Smooth muscle cell (in vitro differentiated cells): ENCODE data around the gene LACRT. TPM values are rescaled to one million over a fixed set of nuclear protein-coding genes. Genes with fewer than 3 reads are reported as not detected.
"Not testable (repeated sequence)": the region's sequence is repeated elsewhere in the genome, so short reads cannot be mapped to it uniquely, and the experiment has no call there.

Experiments
- DNase-seq: peaks from one replicate; lab custom pipeline; 2025; ENCODE audit not compliant: unreplicated experiment; lab: John Stamatoyannopoulos, UW
- H2AFZ ChIP-seq: fragments of 200-600 bp; sonication (generic); 2 replicates; pipeline ENCODE4 v1.6.0; 2016; ENCODE audit warnings: antibody characterized with exemption, low read depth, mild to moderate bottlenecking
- H3F3A ChIP-seq: fragments of 200-600 bp; sonication (generic); 2 replicates; pipeline ENCODE4 v1.6.0; 2017; ENCODE audit warnings: antibody characterized with exemption, low read depth
- H3K27ac ChIP-seq: fragments of 200-600 bp; sonication (generic); 2 replicates; pipeline ENCODE4 v1.5.1; 2016; ENCODE audit warnings: low read depth, mild to moderate bottlenecking
- H3K27me3 ChIP-seq: fragments of 200-600 bp; sonication (generic); 2 replicates; pipeline ENCODE4 v1.6.1; 2016; ENCODE audit warnings: low read depth, mild to moderate bottlenecking
- H3K36me3 ChIP-seq: fragments of 200-600 bp; sonication (generic); 2 replicates; pipeline ENCODE4 v1.5.1; 2016; ENCODE audit warnings: low read depth
- H3K4me1 ChIP-seq: fragments of 200-600 bp; sonication (generic); 2 replicates; pipeline ENCODE4 v1.5.1; 2016; ENCODE audit warnings: low read depth
- H3K4me2 ChIP-seq: fragments of 200-600 bp; sonication (generic); 2 replicates; pipeline ENCODE4 v1.6.0; 2016; ENCODE audit warnings: mild to moderate bottlenecking
- H3K4me3 ChIP-seq: fragments of 200-600 bp; sonication (generic); 2 replicates; pipeline ENCODE4 v1.5.1; 2016; ENCODE audit warnings: mild to moderate bottlenecking
- H3K79me2 ChIP-seq: fragments of 200-600 bp; sonication (generic); 2 replicates; pipeline ENCODE4 v1.6.0; 2016; ENCODE audit warnings: low read depth, mild to moderate bottlenecking
- H3K9ac ChIP-seq: fragments of 200-600 bp; sonication (generic); 2 replicates; pipeline ENCODE4 v1.6.0; 2016; ENCODE audit warnings: low read depth
- H3K9me3 ChIP-seq: fragments of 200-600 bp; sonication (generic); replicated peaks from 2 replicates; pipeline ENCODE4 v1.5.1; 2016; ENCODE audit warnings: low read depth
- H4K20me1 ChIP-seq: fragments of 200-600 bp; sonication (generic); 2 replicates; pipeline ENCODE4 v1.6.0; 2016; ENCODE audit warnings: low read depth
- WGBS: methylation state at CpG from one replicate; pipeline ENCODE4 v1.1.7; 2016; ENCODE audit warnings: low lambda C conversion rate; 5-methylcytosine and 5-hydroxymethylcytosine counted together
- polyA plus RNA-seq: library from polyadenylated mRNA; unstranded; fragments of >200 nt; fragmentation: Nextera tagmentation; extraction: Ambion mirVana; gene quantifications from 2 replicates; pipeline ENCODE4 v1.2.1, GENCODE V29; 2016
- total RNA-seq: library from RNA; depleted of rRNA; stranded (reverse); fragments of >200 nt; gene quantifications from 2 replicates; pipeline ENCODE4 v1.2.3, GENCODE V29; 2014
- TF ChIP-seq, protein P1 (sequence below): fragments of 200-600 bp; sonication (generic); IDR thresholded peaks from 2 replicates; pipeline ENCODE4 v1.5.1; 2017; ENCODE audit warnings: borderline replicate concordance, mild to moderate bottlenecking, antibody characterized with exemption; ENCODE audit not compliant: insufficient read depth, poor library complexity, severe bottlenecking

LACRT gene
- total and polyA plus RNA-seq, 2 experiments from 2014 or later, result not detected

DNA sequence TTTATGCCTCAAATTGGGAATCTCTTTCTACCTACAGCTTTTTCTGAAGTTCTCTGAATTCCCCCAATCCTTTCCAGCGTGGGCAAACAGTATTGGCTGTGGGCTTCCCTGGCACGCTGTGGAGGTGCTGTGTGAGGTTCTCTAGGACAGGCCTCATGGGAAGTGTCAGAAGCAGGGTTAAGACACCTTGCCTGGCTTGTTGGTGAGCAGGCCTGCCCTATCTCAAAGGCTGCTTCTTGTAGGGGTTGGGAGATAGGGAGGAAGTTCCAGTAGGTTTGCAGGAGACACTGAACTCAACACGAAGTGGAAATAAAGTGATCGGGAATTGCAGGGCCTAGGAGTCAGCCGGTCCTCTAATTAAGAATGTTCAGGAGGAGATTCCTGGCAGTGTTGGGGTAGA lies 43.4 kb upstream of the LACRT start:
- peaks cover 2% of the 10 kb centered on the region for H3K4me1 ChIP-seq
- H4K20me1 ChIP-seq, result no peaks in the 10 kb centered on the region
- no peak overlapping the region for H2AFZ ChIP-seq
- no peak overlapping the region for H3K4me3 ChIP-seq
- TF ChIP-seq, protein P1, sequence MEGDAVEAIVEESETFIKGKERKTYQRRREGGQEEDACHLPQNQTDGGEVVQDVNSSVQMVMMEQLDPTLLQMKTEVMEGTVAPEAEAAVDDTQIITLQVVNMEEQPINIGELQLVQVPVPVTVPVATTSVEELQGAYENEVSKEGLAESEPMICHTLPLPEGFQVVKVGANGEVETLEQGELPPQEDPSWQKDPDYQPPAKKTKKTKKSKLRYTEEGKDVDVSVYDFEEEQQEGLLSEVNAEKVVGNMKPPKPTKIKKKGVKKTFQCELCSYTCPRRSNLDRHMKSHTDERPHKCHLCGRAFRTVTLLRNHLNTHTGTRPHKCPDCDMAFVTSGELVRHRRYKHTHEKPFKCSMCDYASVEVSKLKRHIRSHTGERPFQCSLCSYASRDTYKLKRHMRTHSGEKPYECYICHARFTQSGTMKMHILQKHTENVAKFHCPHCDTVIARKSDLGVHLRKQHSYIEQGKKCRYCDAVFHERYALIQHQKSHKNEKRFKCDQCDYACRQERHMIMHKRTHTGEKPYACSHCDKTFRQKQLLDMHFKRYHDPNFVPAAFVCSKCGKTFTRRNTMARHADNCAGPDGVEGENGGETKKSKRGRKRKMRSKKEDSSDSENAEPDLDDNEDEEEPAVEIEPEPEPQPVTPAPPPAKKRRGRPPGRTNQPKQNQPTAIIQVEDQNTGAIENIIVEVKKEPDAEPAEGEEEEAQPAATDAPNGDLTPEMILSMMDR, result no peak
- no peak overlapping the region for H3K27ac ChIP-seq
- WGBS, result 79% methylated on average over 5 of the region's 5 CpGs
- H3K4me2 ChIP-seq, result no peak overlapping the region
- no peaks in the 10 kb centered on the region for H3K36me3 ChIP-seq
- no peak overlapping the region for H3K9ac ChIP-seq
- no peak for DNase-seq
- no peaks in the 10 kb centered on the region for H3F3A ChIP-seq
- H3K79me2 ChIP-seq, result no peaks in the 10 kb centered on the region
- H3K27me3 ChIP-seq, result peaks cover 5% of the 10 kb centered on the region
- H3K9me3 ChIP-seq, result no peaks in the 10 kb centered on the region

DNA sequence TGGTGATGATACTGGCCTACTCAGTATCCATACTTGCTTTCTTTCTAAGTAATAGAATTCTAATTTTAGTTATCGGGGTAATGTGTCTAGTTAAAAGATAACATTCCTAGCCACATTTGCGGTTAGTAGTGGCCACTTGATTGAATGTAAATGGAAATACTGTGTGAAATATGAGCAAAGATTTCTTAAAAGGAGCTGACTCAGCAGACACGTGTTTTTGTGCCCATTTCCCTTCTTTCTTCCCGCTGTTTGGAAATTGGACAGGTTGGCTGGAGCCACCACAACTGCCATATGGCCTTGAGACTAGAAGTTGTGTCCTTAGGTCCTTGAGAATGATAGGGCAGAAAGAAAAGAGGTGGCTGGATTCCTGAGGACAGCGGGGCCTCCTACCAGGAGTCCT lies 33.2 kb upstream of the LACRT start:
- Histone ChIP-seq H3K4me3 (no peak overlapping the region), H3K27me3 (peaks cover 11% of the 10 kb centered on the region), H3K9me3 (no peaks in the 10 kb centered on the region), H4K20me1 (no peaks in the 10 kb centered on the region), H3F3A (no peaks in the 10 kb centered on the region), H3K79me2 (no peaks in the 10 kb centered on the region), H3K4me2 (no peak overlapping the region), H3K36me3 (no peaks in the 10 kb centered on the region), H3K9ac (no peak overlapping the region), H3K4me1 (no peaks in the 10 kb centered on the region), H3K27ac (no peak overlapping the region), H2AFZ (no peak overlapping the region)
- 90% methylated on average over 5 of the region's 5 CpGs for WGBS
- no peak for DNase-seq
- TF ChIP-seq, protein P1, result no peak

DNA sequence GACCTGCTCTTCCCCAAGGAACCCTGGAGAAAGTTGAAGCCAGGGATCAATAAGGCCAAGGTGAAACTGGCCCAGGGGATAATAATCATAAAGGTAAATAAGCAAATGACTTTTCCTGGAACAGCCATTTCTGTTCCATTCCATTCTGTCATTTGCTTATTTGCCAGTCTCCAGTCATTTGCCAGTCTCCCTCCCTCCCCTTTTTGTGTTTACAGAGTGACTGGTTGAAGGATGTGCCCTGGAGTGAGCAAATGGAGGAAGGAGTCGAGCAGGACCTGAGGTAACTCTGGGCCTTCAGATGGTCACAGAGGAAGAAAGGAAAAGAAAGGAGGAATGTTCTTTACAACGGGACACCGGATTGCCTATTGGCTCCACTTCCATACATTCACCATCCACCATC lies 31.3 kb upstream of the LACRT start:
- 92% methylated on average over 3 of the region's 3 CpGs for WGBS
- DNase-seq, result no peak
- no peaks in the 10 kb centered on the region for H3F3A ChIP-seq
- no peaks in the 10 kb centered on the region for H4K20me1 ChIP-seq
- no peaks in the 10 kb centered on the region for H3K9me3 ChIP-seq
- no peak overlapping the region for H3K4me2 ChIP-seq
- no peak overlapping the region for H3K9ac ChIP-seq
- no peak overlapping the region for H2AFZ ChIP-seq
- no peak overlapping the region for H3K4me3 ChIP-seq
- no peaks in the 10 kb centered on the region for H3K4me1 ChIP-seq
- H3K27ac ChIP-seq, result no peak overlapping the region
- H3K79me2 ChIP-seq, result no peaks in the 10 kb centered on the region
- TF ChIP-seq, protein P1, result no peak
- H3K27me3 ChIP-seq, result peaks cover 11% of the 10 kb centered on the region
- no peaks in the 10 kb centered on the region for H3K36me3 ChIP-seq

DNA sequence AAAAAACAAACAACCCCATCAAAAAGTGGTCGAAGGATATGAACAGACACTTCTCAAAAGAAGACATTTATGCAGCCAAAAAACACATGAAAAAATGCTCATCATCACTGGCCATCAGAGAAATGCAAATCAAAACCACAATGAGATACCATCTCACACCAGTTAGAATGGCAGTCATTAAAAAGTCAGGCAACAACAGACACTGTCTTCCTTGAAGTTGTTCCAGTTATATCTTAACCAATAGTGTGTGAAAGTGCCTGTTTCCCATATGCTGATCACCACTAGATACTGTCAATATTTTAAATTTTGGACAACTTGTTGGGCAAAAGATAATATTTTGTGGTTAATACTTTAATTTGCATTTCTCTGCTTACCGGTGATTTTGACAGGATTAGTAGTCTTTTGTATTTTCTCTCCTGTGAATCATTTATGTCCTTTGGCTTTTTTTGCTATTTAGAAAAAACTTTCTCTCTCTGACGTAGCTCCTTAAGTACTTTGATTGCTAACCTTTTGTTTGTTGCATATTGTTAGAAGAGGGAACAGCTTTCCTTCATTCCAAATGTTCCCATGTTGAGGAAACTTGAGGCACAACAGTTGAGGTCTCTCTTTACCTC lies 30.4 kb upstream of the LACRT start:
- not testable (repeated sequence) for H3K9ac ChIP-seq, H3K36me3 ChIP-seq, H3K4me1 ChIP-seq, H3K79me2 ChIP-seq, H3F3A ChIP-seq, H3K27me3 ChIP-seq, DNase-seq, H4K20me1 ChIP-seq, H3K4me3 ChIP-seq, H3K27ac ChIP-seq, H2AFZ ChIP-seq, H3K9me3 ChIP-seq, H3K4me2 ChIP-seq
- 91% methylated on average over 3 of the region's 3 CpGs for WGBS
